Stimulated activated CD8-positive, alpha-beta memory T cell treated with anti-CD3 and anti-CD28 coated beads, Interleukin-2, amount 100 ng/mL, for 1 hour (primary cell): ENCODE measurements around the gene LEUTX.

Experiments used
- DNase-seq, 2 donors: peaks; one replicate each; pipeline ENCODE4 v3.0.0-alpha.2; 2020; ENCODE audit warnings: low read depth in 2 of 2

LEUTX gene

DNA sequence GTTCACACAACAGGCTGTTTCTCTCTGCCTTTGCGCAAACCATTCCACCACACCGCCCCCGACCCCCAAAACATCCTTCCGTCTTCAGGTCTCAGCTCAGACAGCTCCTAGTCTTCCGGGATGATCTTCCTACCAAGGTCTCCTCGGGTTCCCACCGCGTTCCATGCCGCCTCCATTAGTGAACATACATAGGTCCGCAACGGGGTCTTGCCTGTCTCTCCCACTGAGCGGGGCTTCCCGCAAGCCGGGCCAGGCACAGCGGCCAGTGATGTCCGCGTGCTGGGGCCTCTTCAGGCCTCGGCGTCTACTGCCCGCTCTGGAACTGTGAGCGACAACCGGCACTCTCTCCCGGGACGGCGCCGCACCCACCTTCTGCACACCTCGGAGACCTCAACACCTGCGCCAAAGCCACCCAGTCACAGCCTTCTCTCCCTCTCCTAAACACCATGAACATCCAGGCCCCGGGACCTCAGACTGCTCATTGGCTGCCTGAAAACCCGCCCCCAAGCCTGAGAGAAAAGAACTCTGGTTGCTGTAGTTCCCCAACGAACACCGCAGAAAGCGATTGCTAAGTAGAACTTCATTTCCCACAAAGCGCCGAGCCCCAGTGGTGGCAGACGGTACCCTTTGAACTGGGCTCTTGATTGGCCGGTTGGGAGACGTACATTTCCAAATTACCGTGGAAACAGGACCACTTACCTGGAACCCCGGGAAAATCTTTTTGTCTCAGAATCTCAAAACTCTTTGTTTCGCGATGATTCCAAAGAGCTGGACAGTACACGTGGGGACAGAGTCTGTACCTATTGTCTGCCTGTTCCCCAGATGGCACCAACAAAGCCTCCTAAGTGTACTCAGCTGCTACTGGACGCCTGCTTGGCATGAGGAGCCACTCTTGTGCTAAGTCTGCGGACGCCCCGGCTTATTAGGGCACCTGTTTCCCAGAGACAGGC lies 45.8 kb downstream of the LEUTX start:
- DNase-seq, result peak; percentile 67 to 70

DNA sequence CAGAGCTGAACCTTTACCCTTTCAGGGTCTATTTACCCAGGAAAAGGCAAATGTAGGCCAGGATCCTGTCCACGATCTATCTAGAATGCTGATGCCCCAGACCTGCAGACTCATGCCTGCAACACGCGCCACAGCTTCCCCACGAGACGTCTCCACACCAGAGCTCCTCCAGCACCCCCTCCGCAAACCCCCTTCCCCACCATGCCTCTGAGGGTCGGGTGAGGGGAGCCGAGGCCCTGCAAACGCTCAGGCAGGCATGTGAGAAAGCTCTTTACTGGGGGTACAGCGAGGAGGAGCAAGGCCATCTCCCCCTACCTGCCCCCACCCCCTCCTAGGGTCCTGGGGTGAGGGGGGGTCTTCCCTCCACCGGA lies 46.4 kb downstream of the LEUTX start:
- no peak for DNase-seq

GRCh38 chr19:39825531-39826076 lies 47.0 kb downstream of the LEUTX start:
- DNase-seq, result no peak

DNA sequence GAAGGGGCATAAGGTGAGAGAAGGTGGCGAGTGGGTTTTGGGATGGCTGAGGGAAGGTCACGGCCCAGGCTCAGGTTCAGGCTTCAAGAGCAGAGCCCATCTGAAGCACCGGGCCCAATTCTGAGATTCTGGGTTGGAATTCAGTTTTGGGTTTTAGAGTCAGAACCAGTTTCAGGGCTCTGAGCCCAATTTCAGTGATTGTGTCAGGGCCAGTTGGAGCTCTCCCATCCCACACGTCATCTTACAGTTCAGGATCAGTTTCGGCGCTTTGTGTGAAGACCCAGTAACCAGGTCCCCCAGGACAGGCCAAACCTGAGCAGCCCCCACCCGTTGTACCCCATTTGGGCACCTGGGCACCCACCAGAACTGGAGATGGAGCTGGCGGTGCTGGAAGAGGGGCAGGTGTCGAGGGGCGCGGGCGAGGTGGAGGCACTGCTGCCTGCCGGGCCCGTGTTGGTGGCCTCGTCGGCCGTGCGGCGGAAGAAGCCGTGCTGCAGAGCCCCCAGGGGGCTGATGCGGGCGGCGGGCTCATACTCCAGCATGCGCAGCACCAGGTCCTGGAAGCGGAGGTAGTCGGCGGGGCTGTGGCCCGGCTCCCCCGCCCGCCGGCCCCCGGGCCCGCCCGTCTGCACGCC lies 47.8 kb downstream of the LEUTX start:
- DNase-seq, result no peak

DNA sequence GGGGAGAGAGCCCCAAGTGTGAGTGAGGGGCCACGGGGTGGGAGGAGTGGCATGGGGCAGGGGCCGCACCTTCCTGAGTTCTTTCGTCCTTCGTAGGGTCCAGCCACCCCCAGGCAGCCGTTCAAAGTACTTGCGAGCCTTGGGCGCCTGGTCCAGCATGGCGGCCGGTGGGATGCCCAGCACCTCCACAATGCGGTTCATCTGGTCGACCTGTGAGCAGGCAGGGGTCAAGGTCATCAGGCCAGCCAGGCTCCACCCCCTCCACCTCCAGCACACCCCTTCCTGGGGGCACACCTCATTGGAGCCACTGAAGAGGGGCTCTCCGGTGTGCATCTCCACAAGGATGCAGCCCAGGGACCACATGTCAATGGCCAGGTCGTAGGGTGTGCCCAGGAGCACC lies 48.6 kb downstream of the LEUTX start:
- no peak for DNase-seq

DNA sequence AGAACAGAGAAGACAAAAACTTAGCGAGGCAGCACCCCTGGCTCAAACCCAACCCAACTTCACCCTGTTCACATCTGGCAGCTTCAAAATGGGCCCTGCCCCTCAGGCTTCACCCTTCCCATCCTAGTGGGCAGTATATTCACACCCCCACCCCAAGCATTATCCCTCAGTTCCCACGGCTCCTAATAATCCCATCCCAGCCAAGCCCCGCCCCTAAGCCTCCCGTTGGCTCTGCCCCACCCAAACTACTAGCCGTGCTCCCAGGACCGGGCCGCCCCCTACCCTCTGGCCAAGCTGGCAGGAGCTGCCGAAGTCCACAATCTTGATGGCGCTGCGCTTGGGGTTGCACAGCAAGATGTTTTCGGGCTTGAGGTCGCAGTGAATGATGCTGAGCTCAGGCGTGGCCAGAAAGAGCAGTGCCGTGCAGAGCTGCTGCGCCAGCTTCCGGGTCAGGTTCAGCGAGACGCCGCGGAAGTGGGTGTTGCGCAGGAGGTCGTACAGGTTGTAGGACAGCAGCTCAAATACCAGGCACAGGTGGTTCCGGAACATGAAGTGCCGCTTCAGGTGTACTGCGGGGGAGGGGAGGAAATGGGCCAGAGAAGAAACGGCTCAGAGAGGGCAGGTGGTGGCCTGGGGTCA lies 49.5 kb downstream of the LEUTX start:
- no peak for DNase-seq

DNA sequence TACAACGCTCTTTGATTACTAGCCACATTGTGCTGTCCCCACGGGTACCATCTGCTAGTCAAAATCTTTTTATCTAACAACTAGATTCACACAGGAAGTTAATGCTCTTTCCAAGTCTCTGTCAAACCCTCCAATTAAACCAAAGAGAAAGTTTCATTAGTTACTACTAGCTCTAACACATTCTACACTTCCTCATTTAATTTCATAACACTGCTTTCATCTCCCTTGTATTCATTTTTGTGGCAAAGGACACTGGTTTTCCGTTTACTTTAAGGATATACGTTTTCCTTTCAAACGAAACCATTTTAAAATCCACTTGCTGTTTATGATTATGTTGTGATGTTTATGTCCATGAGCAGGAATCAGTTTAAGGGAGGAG lies 50.0 kb downstream of the LEUTX start:
- DNase-seq, result no peak

DNA sequence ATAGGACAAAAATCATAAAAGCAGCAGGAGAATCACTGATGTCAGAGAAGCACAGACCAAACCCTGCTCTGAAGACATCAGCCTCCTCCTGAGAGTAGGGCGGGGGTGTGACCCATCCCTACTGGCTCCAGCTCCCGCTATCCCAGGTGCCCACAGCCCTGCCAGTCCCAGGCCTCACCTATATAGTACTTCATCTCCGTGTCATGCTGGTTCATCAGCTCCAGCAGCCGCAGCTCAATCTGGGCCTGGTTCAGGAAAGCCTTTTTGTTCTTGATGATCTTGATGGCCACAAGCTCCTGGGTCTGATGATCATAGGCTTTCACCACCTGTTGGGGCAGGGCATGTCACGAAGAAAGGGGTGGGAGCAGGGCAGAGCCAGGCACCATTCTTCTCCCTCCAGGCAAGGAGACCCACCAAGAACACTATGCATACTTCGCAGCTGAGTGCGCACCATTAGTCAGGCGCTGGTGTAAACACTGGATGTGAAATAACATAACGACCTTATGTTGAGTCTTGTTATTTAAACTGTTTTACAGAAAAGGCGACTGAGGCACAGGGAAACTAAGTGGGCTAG lies 51.1 kb downstream of the LEUTX start:
- no peak for DNase-seq

GRCh38 chr19:39830406-39830805 lies 51.8 kb downstream of the LEUTX start:
- no peak for DNase-seq

GRCh38 chr19:39830847-39831246 lies 52.2 kb downstream of the LEUTX start:
- no peak for DNase-seq

- no peak for DNase-seq
These were observed 53.0 kb downstream of the LEUTX start for GRCh38 chr19:39831679-39832078.

DNA sequence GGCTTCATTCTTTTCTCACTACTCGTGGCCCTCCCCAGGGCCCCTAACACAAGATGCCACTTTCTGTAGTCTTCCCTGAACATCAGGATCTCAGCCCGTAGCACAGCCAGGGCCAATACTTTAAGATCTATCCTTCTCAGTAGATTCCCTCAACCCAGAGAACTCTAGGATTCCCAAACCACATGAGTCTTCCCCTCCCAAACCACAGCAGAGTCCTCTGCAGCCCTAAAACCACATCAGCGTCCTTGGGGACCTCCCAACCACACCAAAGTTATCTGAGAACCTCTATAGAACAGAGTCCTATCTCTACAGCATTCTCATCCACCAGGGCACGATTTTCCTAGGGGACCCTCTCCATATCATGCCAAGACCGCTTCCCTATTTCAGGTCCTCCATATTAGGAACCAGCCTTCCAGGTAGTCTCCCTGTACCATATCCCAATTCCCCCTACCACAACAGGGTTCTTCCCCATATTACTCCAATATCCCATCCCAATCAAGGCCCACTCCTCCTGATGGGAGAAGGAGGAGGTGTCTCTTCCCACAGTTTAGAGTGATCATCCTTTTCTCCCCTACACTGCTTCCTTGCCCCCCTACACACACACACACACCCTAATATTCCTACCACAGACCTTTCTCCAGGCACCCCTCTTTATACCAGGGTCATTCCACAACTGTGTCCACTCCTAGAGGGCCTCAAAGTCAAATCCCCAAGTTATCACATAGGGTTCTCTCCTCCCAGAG lies 53.9 kb downstream of the LEUTX start:
- DNase-seq, result no peak

- DNase-seq, result no peak
These were observed 54.5 kb downstream of the LEUTX start for GRCh38 chr19:39833160-39833463.

- DNase-seq, result peak; percentile 93 to 96
These were observed 55.0 kb downstream of the LEUTX start, which contains the start of gene DYRK1B for GRCh38 chr19:39833464-39834286. Gene DYRK1B, minus strand, starts transcription at chr19:39834162. Its CDS starts 2,295 bp downstream, at chr19:39831867.

GRCh38 chr19:39834287-39834841 lies 55.7 kb downstream of the LEUTX start:
- no peak for DNase-seq
